Skeletal muscle cell (primary cell): ENCODE results near the gene THADA.
"Not testable (repeated sequence)": the region's sequence is repeated elsewhere in the genome, so short reads cannot be mapped to it uniquely, and the experiment has no call there.

ENCODE experiments used
- DNase-seq: peaks from one replicate; pipeline ENCODE4 v3.0.0-alpha.2; 2010; ENCODE audit warnings: low read depth
- H3K4me3 ChIP-seq: 2 replicates; pipeline ENCODE4 v1.5.1; 2011; ENCODE audit warnings: low read depth, mild to moderate bottlenecking, control low read depth, low read length, moderate library complexity

The THADA gene

GRCh38 chr2:43455296-43455695, 140.5 kb downstream of the THADA start:
- H3K4me3 ChIP-seq, result no peak overlapping the region
- DNase-seq, result no peak

- no peak overlapping the region for H3K4me3 ChIP-seq
- DNase-seq, result no peak
Measured at GRCh38 chr2:43454791-43455190, 141.0 kb downstream of the THADA start.

- DNase-seq, result no peak
- H3K4me3 ChIP-seq, result no peak overlapping the region
Measured at GRCh38 chr2:43453179-43454170, 142.4 kb downstream of the THADA start.

- DNase-seq, result no peak
- H3K4me3 ChIP-seq, result no peak overlapping the region
Measured at GRCh38 chr2:43452318-43452731, 143.5 kb downstream of the THADA start.

GRCh38 chr2:43450617-43451016, 145.2 kb downstream of the THADA start:
- no peak overlapping the region for H3K4me3 ChIP-seq
- no peak for DNase-seq

GRCh38 chr2:43448822-43449110, 147.1 kb downstream of the THADA start:
- no peak overlapping the region for H3K4me3 ChIP-seq
- no peak for DNase-seq

GRCh38 chr2:43448011-43448821, 147.6 kb downstream of the THADA start:
- H3K4me3 ChIP-seq, result no peak overlapping the region
- no peak for DNase-seq

- DNase-seq, H3K4me3 ChIP-seq: not testable (repeated sequence)
Measured at GRCh38 chr2:43446755-43447154, 149.1 kb downstream of the THADA start.

GRCh38 chr2:43445781-43446180, 150.1 kb downstream of the THADA start:
- H3K4me3 ChIP-seq, result no peak overlapping the region
- no peak for DNase-seq

- no peak overlapping the region for H3K4me3 ChIP-seq
- peak; percentile 73 for DNase-seq
Measured at GRCh38 chr2:43444989-43445645, 150.7 kb downstream of the THADA start.

GRCh38 chr2:43443282-43443681, 152.6 kb downstream of the THADA start:
- no peak for DNase-seq
- no peak overlapping the region for H3K4me3 ChIP-seq

GRCh38 chr2:43441195-43441594, 154.6 kb downstream of the THADA start:
- DNase-seq, result no peak
- no peak overlapping the region for H3K4me3 ChIP-seq

- DNase-seq, result no peak
- H3K4me3 ChIP-seq, result no peak overlapping the region
Measured at GRCh38 chr2:43438858-43439655, 156.8 kb downstream of the THADA start.

GRCh38 chr2:43438342-43438741, 157.5 kb downstream of the THADA start:
- H3K4me3 ChIP-seq, result no peak overlapping the region
- DNase-seq, result no peak

GRCh38 chr2:43437363-43437762, 158.5 kb downstream of the THADA start:
- DNase-seq, result no peak
- no peak overlapping the region for H3K4me3 ChIP-seq

- no peak overlapping the region for H3K4me3 ChIP-seq
- DNase-seq, result no peak
Measured at GRCh38 chr2:43436431-43436830, 159.4 kb downstream of the THADA start.

- H3K4me3 ChIP-seq, result no peak overlapping the region
- no peak for DNase-seq
Measured at GRCh38 chr2:43435746-43436145, 160.1 kb downstream of the THADA start.

- no peak for DNase-seq
- no peak overlapping the region for H3K4me3 ChIP-seq
Measured at GRCh38 chr2:43430489-43430888, 165.3 kb downstream of the THADA start.

GRCh38 chr2:43429369-43429768, 166.5 kb downstream of the THADA start:
- no peak overlapping the region for H3K4me3 ChIP-seq
- no peak for DNase-seq
